Measurements from ENCODE around the gene SPAG9. TPM values are rescaled to one million over a fixed set of nuclear protein-coding genes. Genes with fewer than 3 reads are reported as not detected.

The SPAG9 gene
- total RNA-seq, 1 experiment from 2014 or later, result 77.6 TPM

GRCh38 chr17:51154176-51154575, 33.5 kb upstream of the SPAG9 start:
- H3K4me1 ChIP-seq (ENCODE audit: control insufficient read depth in 1 of 2, insufficient read depth in 2 of 2, low read length in 2 of 2), result peaks cover 14 to 22% of the 10 kb centered on the region in 2 experiments
- no peaks in the 10 kb centered on the region for H3K27me3 ChIP-seq (ENCODE audit: insufficient read depth, low read length)
- peaks cover 14% of the 10 kb centered on the region; the same call in 1 of the 2 replicates for H4K20me1 ChIP-seq (ENCODE audit: insufficient read depth)
- H3K9me3 ChIP-seq (ENCODE audit: control insufficient read depth in 1 of 2, insufficient read depth in 1 of 2, low read depth in 1 of 2, low read length in 2 of 2), result no peaks in the 10 kb centered on the region
- POLR2A ChIA-PET, result interaction anchor here (0.8 to 3.6 kb wide), 3 partner anchors 9 to 288 kb away, joined by 3 to 24 read pairs (median 8); partner anchors contain the start of genes SPAG9 and TOB1
- H3K9ac ChIP-seq (ENCODE audit: low read length), result peak overlapping the region; percentile 84
- H3K79me2 ChIP-seq (ENCODE audit: insufficient read depth, low read length), result peaks cover 59% of the 10 kb centered on the region
- TF ChIP-seq ZNF274 (IDR thresholded peaks at IDR 0.05; ENCODE audit: low read depth, low read length), result no peak
- TF ChIP-seq, protein P1, sequence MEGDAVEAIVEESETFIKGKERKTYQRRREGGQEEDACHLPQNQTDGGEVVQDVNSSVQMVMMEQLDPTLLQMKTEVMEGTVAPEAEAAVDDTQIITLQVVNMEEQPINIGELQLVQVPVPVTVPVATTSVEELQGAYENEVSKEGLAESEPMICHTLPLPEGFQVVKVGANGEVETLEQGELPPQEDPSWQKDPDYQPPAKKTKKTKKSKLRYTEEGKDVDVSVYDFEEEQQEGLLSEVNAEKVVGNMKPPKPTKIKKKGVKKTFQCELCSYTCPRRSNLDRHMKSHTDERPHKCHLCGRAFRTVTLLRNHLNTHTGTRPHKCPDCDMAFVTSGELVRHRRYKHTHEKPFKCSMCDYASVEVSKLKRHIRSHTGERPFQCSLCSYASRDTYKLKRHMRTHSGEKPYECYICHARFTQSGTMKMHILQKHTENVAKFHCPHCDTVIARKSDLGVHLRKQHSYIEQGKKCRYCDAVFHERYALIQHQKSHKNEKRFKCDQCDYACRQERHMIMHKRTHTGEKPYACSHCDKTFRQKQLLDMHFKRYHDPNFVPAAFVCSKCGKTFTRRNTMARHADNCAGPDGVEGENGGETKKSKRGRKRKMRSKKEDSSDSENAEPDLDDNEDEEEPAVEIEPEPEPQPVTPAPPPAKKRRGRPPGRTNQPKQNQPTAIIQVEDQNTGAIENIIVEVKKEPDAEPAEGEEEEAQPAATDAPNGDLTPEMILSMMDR (IDR thresholded peaks at IDR 0.05 in 2 of 3, conservative IDR thresholded peaks at IDR 0.05 in 1 of 3; ENCODE audit: borderline replicate concordance in 1 of 3, insufficient read depth in 1 of 3, low read depth in 2 of 3, low read length in 2 of 3), result no peak
- TF ChIP-seq POLR2AphosphoS5 (IDR thresholded peaks at IDR 0.05; ENCODE audit: low read depth, low read length), result no peak
- no peak for TF ChIP-seq ZFX (IDR thresholded peaks at IDR 0.05)
- no peak for TF ChIP-seq FOSL1 (IDR thresholded peaks at IDR 0.05; ENCODE audit: low read depth)
- TF ChIP-seq RAD21 (IDR thresholded peaks at IDR 0.05; ENCODE audit: low read depth), result no peak
- no peak for TF ChIP-seq POLR2A (IDR thresholded peaks at IDR 0.05; ENCODE audit: borderline replicate concordance, extremely low read depth, insufficient read depth, insufficient read length)
- TF ChIP-seq EGR1 (IDR thresholded peaks at IDR 0.05; ENCODE audit: low read depth), result no peak
- TF ChIP-seq CBX3 (IDR thresholded peaks at IDR 0.05; ENCODE audit: low read depth), result no peak
- no peak for TF ChIP-seq SRF (IDR thresholded peaks at IDR 0.05; ENCODE audit: low read depth)
- TF ChIP-seq SP1 (IDR thresholded peaks at IDR 0.05; ENCODE audit: low read depth), result no peak
- TF ChIP-seq, protein P2, sequence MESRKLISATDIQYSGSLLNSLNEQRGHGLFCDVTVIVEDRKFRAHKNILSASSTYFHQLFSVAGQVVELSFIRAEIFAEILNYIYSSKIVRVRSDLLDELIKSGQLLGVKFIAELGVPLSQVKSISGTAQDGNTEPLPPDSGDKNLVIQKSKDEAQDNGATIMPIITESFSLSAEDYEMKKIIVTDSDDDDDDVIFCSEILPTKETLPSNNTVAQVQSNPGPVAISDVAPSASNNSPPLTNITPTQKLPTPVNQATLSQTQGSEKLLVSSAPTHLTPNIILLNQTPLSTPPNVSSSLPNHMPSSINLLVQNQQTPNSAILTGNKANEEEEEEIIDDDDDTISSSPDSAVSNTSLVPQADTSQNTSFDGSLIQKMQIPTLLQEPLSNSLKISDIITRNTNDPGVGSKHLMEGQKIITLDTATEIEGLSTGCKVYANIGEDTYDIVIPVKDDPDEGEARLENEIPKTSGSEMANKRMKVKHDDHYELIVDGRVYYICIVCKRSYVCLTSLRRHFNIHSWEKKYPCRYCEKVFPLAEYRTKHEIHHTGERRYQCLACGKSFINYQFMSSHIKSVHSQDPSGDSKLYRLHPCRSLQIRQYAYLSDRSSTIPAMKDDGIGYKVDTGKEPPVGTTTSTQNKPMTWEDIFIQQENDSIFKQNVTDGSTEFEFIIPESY (IDR thresholded peaks at IDR 0.05; ENCODE audit: extremely low read depth, insufficient replicate concordance, low read length), result no peak
- no peak for TF ChIP-seq CEBPB (IDR thresholded peaks at IDR 0.05; ENCODE audit: low read depth)
- no peak for TF ChIP-seq EZH2phosphoT487 (IDR thresholded peaks at IDR 0.05; ENCODE audit: borderline replicate concordance)
- no peak for TF ChIP-seq SIN3A (IDR thresholded peaks at IDR 0.05; ENCODE audit: low read depth)
- TF ChIP-seq EZH2 (IDR thresholded peaks at IDR 0.05), result no peak
- TF ChIP-seq ELF1 (IDR thresholded peaks at IDR 0.05; ENCODE audit: borderline replicate concordance, low read depth), result no peak
- H3K4me2 ChIP-seq (ENCODE audit: low read length), result peak overlapping the region; percentile 85
- DNase-seq (ENCODE audit: low read depth, low spot score) (no peak), ATAC-seq (no peak)
- peak overlapping the region; percentile 74 to 82 for H3K4me3 ChIP-seq (replicated peaks in 1 of 2; ENCODE audit: low read depth in 1 of 2, low read length in 2 of 2)
- RAD21 ChIA-PET (ENCODE audit: low non-redundant PET in 1 of 2, low total read pairs in 2 of 2, uncharacterized antibody in 2 of 2, unreplicated experiment in 2 of 2), result no interaction called here
- no peaks in the 10 kb centered on the region for H3K9me2 ChIP-seq (ENCODE audit: insufficient read depth)
- H2AFZ ChIP-seq (ENCODE audit: low read depth, low read length, poor library complexity, severe bottlenecking), result no peak overlapping the region
- CTCF ChIA-PET, result interaction anchor here (0.7 to 1.6 kb wide), 3 partner anchors 12 to 33 kb away, joined by 3 to 5 read pairs (median 3); partner anchors contain the start of genes NME2 and SPAG9
- peaks cover 29 to 36% of the 10 kb centered on the region in 2 experiments for H3K36me3 ChIP-seq (ENCODE audit: control insufficient read depth in 1 of 2, insufficient read depth in 2 of 2, low read length in 2 of 2)
- BruUV-seq (replicated peaks), result TSS peak; percentile 62
- intact Hi-C loops (cut with micrococcal nuclease), result loop anchor here (5.0 to 10.0 kb wide), 5 partner anchors 97 to 609 kb away; partner anchors contain the start of genes SPATA20 and TOB1
- H3K27ac ChIP-seq (ENCODE audit: low read depth, low read length), result peak overlapping the region; percentile 69
